PC-3 (cell line): Measurements from ENCODE around the gene ZNF593OS.

Experiments
- EZH2 ChIP-seq: fragments of 300-600 bp; sonication (generic); IDR thresholded peaks from one replicate; pipeline ENCODE4 v1.6.1; 2017; ENCODE audit warnings: antibody characterized with exemption, mild to moderate bottlenecking, low read length; ENCODE audit not compliant: unreplicated experiment
- TF ChIP-seq, protein P1 (sequence below): fragments of 300-600 bp; sonication (generic); conservative IDR thresholded peaks from 2 replicates; pipeline ENCODE4 v1.5.1; 2017; ENCODE audit warnings: antibody characterized with exemption, low read depth, mild to moderate bottlenecking, low read length

DNA sequence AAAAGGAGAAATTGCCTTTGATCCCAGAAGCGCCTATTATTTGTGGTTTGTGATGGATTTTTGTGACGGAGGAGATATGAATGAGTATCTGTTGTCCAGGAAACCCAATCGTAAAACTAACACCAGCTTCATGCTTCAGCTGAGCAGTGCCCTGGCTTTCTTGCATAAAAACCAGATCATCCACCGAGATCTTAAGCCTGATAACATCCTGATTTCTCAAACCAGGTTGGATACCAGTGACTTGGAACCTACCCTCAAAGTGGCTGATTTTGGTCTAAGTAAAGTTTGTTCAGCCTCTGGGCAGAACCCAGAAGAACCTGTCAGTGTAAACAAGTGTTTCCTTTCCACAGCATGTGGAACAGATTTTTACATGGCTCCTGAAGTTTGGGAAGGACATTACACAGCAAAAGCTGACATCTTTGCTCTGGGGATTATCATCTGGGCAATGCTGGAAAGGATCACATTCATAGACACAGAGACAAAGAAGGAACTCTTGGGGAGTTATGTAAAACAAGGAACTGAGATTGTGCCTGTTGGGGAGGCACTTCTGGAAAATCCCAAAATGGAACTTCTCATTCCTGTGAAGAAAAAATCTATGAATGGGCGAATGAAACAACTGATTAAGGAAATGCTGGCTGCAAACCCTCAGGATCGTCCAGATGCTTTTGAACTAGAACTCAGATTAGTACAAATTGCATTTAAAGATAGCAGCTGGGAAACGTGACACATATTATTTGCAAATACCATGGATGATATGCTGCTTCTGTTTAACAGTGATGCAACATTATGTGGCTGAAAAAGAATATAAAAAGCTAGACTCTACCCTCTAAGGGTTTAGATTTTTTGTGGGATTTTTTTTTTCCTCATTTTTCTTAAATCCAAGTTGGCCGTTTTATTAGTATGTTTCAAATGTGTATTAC is 49.5 kb downstream of the ZNF593OS start:
- TF ChIP-seq, protein P1, sequence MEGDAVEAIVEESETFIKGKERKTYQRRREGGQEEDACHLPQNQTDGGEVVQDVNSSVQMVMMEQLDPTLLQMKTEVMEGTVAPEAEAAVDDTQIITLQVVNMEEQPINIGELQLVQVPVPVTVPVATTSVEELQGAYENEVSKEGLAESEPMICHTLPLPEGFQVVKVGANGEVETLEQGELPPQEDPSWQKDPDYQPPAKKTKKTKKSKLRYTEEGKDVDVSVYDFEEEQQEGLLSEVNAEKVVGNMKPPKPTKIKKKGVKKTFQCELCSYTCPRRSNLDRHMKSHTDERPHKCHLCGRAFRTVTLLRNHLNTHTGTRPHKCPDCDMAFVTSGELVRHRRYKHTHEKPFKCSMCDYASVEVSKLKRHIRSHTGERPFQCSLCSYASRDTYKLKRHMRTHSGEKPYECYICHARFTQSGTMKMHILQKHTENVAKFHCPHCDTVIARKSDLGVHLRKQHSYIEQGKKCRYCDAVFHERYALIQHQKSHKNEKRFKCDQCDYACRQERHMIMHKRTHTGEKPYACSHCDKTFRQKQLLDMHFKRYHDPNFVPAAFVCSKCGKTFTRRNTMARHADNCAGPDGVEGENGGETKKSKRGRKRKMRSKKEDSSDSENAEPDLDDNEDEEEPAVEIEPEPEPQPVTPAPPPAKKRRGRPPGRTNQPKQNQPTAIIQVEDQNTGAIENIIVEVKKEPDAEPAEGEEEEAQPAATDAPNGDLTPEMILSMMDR: no peak
- TF ChIP-seq EZH2: no peak
